Activated B cell treated with CpG ODN at 0.5 μM for 24 hours (primary cell): ENCODE measurements around the gene EEFSEC. TPM values are rescaled to one million over a fixed set of nuclear protein-coding genes. Genes with fewer than 3 reads are reported as not detected.

Source experiments
- ATAC-seq: fragments of 200-7000 bp; cut with Tn5 transposase; one replicate; pipeline ENCODE4 v1.10.0; 2021; ENCODE audit warnings: low read depth, mild to moderate bottlenecking, moderate library complexity
- CTCF ChIA-PET: fragments of 350-600 bp; sonication (Branson Sonifier 250); formaldehyde crosslinking; loops from one replicate; lab custom pipeline; 2021; ENCODE audit warnings: antibody characterized with exemption; lab: Charles Lee
- POLR2A ChIA-PET: fragments of 350-600 bp; sonication (Branson Sonifier 250); formaldehyde crosslinking; loops from one replicate; lab custom pipeline; 2021; ENCODE audit warnings: antibody characterized with exemption; lab: Charles Lee
- DNase-seq: peaks from one replicate; pipeline ENCODE4 v3.0.0; 2022
- H3K27ac Mint-ChIP-seq: one replicate; pipeline ENCODE4 v1.8.0; 2020; ENCODE audit warnings: mixed read lengths
- H3K27me3 Mint-ChIP-seq: one replicate; pipeline ENCODE4 v1.8.0; 2021; ENCODE audit warnings: mixed read lengths
- H3K36me3 Mint-ChIP-seq: one replicate; pipeline ENCODE4 v1.8.0; 2021; ENCODE audit warnings: low read depth, mixed read lengths
- H3K4me1 Mint-ChIP-seq: one replicate; pipeline ENCODE4 v1.8.0; 2021; ENCODE audit warnings: mixed read lengths
- H3K4me3 Mint-ChIP-seq: one replicate; pipeline ENCODE4 v1.8.0; 2020; ENCODE audit warnings: mild to moderate bottlenecking, mixed read lengths
- H3K9me3 Mint-ChIP-seq: one replicate; pipeline ENCODE4 v1.8.0; 2020; ENCODE audit warnings: mixed read lengths
- CTCF ChIP-seq: fragments of 200-600 bp; IDR thresholded peaks from one replicate; pipeline ENCODE4 v1.8.0; 2022; ENCODE audit warnings: antibody characterized with exemption, mild to moderate bottlenecking
- intact Hi-C: fragments of 100-400 bp; cut with micrococcal nuclease; formaldehyde crosslinking; loops from one replicate; pipeline ENCODE4 v1.15.1; 2024
- total RNA-seq: library from RNA; stranded (reverse); gene quantifications from 2 replicates; pipeline ENCODE4 v1.2.3, GENCODE V29; 2022

EEFSEC gene
- total RNA-seq, 1 donor from 2014 or later, result 20.0 TPM

- H3K4me1 Mint-ChIP-seq, result no peaks in the 10 kb centered on the region
- no peak for DNase-seq
- no peak overlapping the region for H3K27ac Mint-ChIP-seq
- intact Hi-C loops, result no loop called here
- ChIA-PET CTCF (no interaction called here), POLR2A (no interaction called here)
- ATAC-seq, result no peak
- H3K36me3 Mint-ChIP-seq, result peaks cover 56% of the 10 kb centered on the region
- no peak overlapping the region for H3K4me3 Mint-ChIP-seq
- no peaks in the 10 kb centered on the region for H3K9me3 Mint-ChIP-seq
- no peak for TF ChIP-seq CTCF
- H3K27me3 Mint-ChIP-seq, result no peaks in the 10 kb centered on the region
These were observed 132.0 kb downstream of the EEFSEC start for GRCh38 chr3:128285042-128285966.

GRCh38 chr3:128285967-128286321 is 132.7 kb downstream of the EEFSEC start:
- intact Hi-C loops, result no loop called here
- no peak for TF ChIP-seq CTCF
- ATAC-seq (no peak), DNase-seq (no peak)
- Mint-ChIP-seq H3K27me3 (no peaks in the 10 kb centered on the region), H3K4me3 (no peak overlapping the region), H3K36me3 (peaks cover 59% of the 10 kb centered on the region), H3K9me3 (no peaks in the 10 kb centered on the region), H3K27ac (no peak overlapping the region), H3K4me1 (no peaks in the 10 kb centered on the region)
- ChIA-PET CTCF (no interaction called here), POLR2A (no interaction called here)

GRCh38 chr3:128286691-128287090 is 133.4 kb downstream of the EEFSEC start:
- ChIA-PET POLR2A (no interaction called here), CTCF (no interaction called here)
- Mint-ChIP-seq H3K9me3 (no peaks in the 10 kb centered on the region), H3K4me3 (no peak overlapping the region), H3K27me3 (no peaks in the 10 kb centered on the region), H3K36me3 (peaks cover 64% of the 10 kb centered on the region), H3K4me1 (no peaks in the 10 kb centered on the region), H3K27ac (no peak overlapping the region)
- intact Hi-C loops, result no loop called here
- ATAC-seq, result no peak
- no peak for TF ChIP-seq CTCF
- no peak for DNase-seq

- Mint-ChIP-seq H3K36me3 (peaks cover 61% of the 10 kb centered on the region), H3K9me3 (no peaks in the 10 kb centered on the region), H3K4me1 (no peaks in the 10 kb centered on the region), H3K27me3 (no peaks in the 10 kb centered on the region), H3K27ac (no peak overlapping the region), H3K4me3 (no peak overlapping the region)
- no peak for ATAC-seq
- ChIA-PET POLR2A (no interaction called here), CTCF (no interaction called here)
- DNase-seq, result no peak
- no peak for TF ChIP-seq CTCF
- intact Hi-C loops, result no loop called here
These were observed 133.9 kb downstream of the EEFSEC start for GRCh38 chr3:128287216-128287615.

GRCh38 chr3:128289534-128289933 is 136.3 kb downstream of the EEFSEC start:
- DNase-seq (no peak), ATAC-seq (no peak)
- H3K4me3 Mint-ChIP-seq, result no peak overlapping the region
- POLR2A ChIA-PET, result no interaction called here
- intact Hi-C loops, result no loop called here
- no peak overlapping the region for H3K27ac Mint-ChIP-seq
- H3K9me3 Mint-ChIP-seq, result no peaks in the 10 kb centered on the region
- no peaks in the 10 kb centered on the region for H3K4me1 Mint-ChIP-seq
- no peak for TF ChIP-seq CTCF
- peaks cover 43% of the 10 kb centered on the region for H3K36me3 Mint-ChIP-seq
- CTCF ChIA-PET, result no interaction called here
- H3K27me3 Mint-ChIP-seq, result no peaks in the 10 kb centered on the region
